ENCODE measurements around the gene ABCC2.

DNA sequence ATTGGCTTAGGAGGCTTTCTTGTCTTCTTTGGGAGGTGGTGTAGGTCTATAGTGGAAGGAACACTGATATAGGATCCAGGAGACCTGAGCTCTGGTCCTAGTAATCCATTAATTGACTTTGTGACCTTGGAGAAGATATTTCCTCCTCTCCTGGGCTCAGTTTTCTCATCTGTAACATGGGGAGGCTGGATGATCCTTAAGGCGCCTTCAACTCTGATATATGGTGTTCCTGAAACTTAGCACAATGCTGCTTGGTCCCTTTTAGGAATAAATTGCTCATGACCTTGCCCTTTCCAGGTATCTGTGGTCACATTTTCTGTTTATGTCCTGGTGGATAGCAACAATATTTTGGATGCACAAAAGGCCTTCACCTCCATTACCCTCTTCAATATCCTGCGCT is 25.3 kb downstream of the ABCC2 start:
- TF ChIP-seq CTCF (conservative IDR thresholded peaks at IDR 0.05 in 1 of 2, IDR thresholded peaks at IDR 0.05 in 1 of 2; ENCODE audit: extremely low read depth in 1 of 2, insufficient read depth in 1 of 2, low read depth in 1 of 2, low read length in 2 of 2) (no peak), EZH2 (IDR thresholded peaks at IDR 0.05; ENCODE audit: borderline replicate concordance, low read length) (no peak)

Data from mammary epithelial cell (primary cell).